GM21360 (cell line): ENCODE measurements around the gene WWOX.

Experiments used
- ATAC-seq: cut with Tn5 transposase; IDR thresholded peaks from one replicate; pipeline ENCODE4 v1.9.1; 2021; ENCODE audit warnings: mild to moderate bottlenecking, moderate library complexity; ENCODE audit not compliant: unreplicated experiment

The WWOX gene

DNA sequence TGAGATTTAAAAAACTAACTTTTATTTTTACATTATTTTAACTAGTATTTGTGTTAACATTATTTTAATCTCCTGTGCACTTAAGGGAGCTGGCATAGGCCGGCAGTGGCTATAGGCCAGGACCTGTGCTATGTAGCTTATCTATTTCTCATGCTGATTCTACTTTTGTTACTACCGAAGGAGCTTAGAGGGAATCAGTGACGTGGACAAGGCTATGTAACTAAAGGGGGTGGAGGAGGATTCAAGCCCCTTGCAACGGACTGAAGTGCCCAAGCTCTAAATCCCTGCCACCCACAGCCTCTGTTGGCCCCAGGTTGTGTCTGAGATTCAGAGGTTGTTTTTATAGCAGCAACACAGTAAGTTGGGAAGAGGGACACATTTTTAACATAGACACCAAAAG lies 356.4 kb downstream of the WWOX start:
- no peak for ATAC-seq

GRCh38 chr16:78458588-78458987 lies 359.1 kb downstream of the WWOX start:
- ATAC-seq, result no peak

- no peak for ATAC-seq
Observed at GRCh38 chr16:78460428-78460827, 361.0 kb downstream of the WWOX start.

- no peak for ATAC-seq
Observed at GRCh38 chr16:78461087-78461486, 361.6 kb downstream of the WWOX start.

- ATAC-seq, result no peak
Observed at GRCh38 chr16:78461496-78462287, 362.2 kb downstream of the WWOX start.

- no peak for ATAC-seq
Observed at GRCh38 chr16:78462288-78463208, 363.1 kb downstream of the WWOX start.

- ATAC-seq, result no peak
Observed at GRCh38 chr16:78463591-78463990, 364.1 kb downstream of the WWOX start.

- no peak for ATAC-seq
Observed at GRCh38 chr16:78464833-78465232, 365.4 kb downstream of the WWOX start.

GRCh38 chr16:78465730-78466129 lies 366.3 kb downstream of the WWOX start:
- no peak for ATAC-seq

- no peak for ATAC-seq
Observed at GRCh38 chr16:78469787-78470186, 370.3 kb downstream of the WWOX start.

GRCh38 chr16:78473031-78473699 lies 373.7 kb downstream of the WWOX start:
- no peak for ATAC-seq

- ATAC-seq, result peak; percentile 80
Observed at GRCh38 chr16:78474762-78475161, 375.3 kb downstream of the WWOX start.

- no peak for ATAC-seq
Observed at GRCh38 chr16:78476615-78477014, 377.2 kb downstream of the WWOX start.

GRCh38 chr16:78478267-78478861 lies 378.9 kb downstream of the WWOX start:
- no peak for ATAC-seq

DNA sequence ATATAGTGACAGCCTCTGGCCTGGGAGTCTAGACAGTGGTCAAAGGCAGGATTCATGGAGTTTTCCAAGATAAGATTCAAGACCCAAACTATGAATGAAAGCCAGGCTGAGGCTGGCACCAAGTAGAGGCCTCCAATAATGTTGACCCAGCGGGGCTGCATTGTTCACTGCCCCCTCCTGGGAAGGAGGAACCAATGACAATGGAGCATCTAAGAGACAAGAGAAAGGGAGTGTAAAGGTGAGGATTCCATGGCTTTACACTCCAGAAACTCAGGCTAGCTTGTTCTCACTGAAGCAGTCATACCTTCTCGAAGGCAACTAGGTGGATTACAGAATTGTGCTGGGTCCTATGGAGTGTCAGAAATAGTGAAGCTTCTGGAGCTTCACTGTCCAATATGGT lies 380.3 kb downstream of the WWOX start:
- no peak for ATAC-seq

DNA sequence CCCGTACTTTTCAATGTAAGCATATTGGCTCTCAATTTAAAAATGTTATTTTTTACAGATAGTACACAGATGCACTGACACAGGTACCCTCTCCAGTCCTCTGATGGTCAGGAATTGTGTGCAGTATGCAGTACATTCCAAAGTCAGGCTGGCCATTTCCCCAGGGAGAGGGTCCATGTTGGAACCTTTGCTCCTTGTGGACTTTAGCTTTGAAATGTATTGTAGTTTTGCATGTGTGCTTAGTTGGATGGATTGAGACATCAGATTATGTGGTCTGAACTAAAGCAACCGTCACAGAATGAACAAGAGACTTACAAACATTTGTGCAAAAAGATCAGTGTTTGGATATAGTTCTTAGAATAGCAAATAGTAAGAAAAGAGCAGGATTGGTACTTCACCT lies 381.1 kb downstream of the WWOX start:
- ATAC-seq, result no peak

DNA sequence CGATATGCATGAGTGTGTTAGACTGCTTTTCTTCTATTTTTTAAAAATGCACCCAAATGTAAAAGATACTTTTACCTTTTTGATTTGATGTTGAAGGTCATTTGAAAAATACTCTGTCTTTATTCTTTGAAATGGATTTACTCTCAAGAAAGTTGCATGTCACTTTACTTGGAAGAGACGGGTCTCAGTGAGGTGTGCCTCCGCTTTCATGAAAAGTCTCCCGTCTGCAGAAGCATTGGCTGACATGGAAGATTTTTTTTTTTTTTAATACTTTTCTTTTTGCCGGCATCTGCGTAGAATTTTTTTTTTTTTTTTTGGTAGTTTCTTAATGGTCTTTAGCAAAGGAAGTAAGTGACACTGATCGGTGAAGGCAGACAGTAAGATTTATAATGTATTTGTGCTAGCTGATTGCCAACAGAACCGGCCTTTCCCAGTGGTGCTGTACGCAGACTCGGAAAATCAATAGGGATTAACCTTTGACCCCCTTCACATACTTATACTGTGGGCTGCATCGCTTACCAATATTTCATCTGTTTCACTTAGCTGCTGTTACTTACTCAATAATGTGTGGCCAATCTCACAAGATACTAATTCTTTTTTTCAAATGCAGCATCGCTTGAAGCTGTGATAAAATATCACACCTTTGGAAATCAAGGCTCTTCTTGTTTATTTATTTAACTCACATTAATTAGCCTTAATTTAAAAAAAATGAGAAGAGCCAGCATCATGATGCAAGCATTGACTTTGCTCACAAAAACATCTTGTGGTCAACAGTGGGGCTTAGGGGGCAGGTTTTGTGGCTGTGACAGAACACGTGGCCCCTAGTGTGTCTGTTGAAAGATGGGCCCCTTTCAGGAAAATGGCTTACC lies 383.9 kb downstream of the WWOX start:
- ATAC-seq, result no peak

DNA sequence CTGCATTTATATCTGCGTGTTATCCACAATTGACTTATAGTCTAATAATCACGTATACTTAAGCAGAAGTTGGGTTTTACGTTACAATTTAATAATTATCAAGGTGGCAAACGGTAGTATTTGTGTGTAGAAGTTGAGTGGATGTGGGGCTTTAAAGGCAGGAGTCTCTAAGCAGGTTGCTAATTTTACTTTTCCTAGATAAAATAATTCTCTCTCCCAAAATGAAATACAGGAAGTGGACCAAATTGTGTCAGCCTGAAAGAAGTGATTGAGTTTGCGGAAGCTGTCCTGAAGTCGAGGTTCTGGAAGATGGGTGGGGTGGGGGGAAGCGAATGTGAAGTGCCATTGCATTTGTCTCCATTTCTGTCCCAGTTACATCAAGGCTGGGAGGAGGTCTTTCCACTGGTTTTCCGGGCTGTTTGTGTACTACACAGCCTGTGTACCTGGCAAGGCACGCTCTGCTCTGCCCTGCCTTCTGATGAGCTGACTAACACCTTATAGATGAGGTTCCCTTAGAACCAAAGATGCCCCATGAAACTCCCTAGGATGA lies 385.1 kb downstream of the WWOX start:
- no peak for ATAC-seq

- ATAC-seq, result no peak
Observed at GRCh38 chr16:78485188-78485916, 385.9 kb downstream of the WWOX start.
